GM18519 (cell line): Measurements from ENCODE around the gene XCL1.
"Not testable (repeated sequence)": the region's sequence is repeated elsewhere in the genome, so short reads cannot be mapped to it uniquely, and the experiment has no call there.

ENCODE experiments used
- ATAC-seq: cut with Tn5 transposase; IDR thresholded peaks from one replicate; pipeline ENCODE4 v1.9.1; 2021; ENCODE audit warnings: mild to moderate bottlenecking, moderate library complexity; ENCODE audit not compliant: unreplicated experiment, low FRiP score

Gene XCL1

DNA sequence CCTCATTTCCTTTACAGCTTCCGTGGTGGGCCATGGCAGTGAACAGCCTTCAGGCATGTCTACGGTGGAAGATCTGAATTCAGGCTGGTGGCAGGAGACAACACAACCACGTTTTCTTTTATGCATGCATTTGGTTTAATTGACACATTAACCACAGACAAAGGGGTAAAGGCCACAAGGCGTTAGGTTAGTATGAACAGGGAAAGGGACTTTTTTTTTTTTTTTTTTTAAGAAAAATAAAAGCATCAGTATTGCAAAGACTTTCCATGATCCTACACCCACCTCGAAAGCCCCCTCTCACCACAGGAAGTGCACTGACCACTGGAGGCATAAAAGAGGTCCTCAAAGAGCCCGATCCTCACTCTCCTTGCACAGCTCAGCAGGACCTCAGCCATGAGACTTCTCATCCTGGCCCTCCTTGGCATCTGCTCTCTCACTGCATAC lies at the start of gene XCL1:
TSS of gene XCL1 (plus strand) at position 361 of the 444 bp plus-strand sequence. CDS start at position 394, 33 bp downstream.
- not testable (repeated sequence) for ATAC-seq

GRCh38 chr1:168529518-168529917 lies 46.9 kb upstream of the XCL1 start:
- ATAC-seq = no peak

GRCh38 chr1:168531615-168532345 lies 44.6 kb upstream of the XCL1 start:
- no peak for ATAC-seq

GRCh38 chr1:168535536-168535935 lies 40.9 kb upstream of the XCL1 start:
- no peak for ATAC-seq

- not testable (repeated sequence) for ATAC-seq
Observed at GRCh38 chr1:168540798-168541197, 35.6 kb upstream of the XCL1 start.

DNA sequence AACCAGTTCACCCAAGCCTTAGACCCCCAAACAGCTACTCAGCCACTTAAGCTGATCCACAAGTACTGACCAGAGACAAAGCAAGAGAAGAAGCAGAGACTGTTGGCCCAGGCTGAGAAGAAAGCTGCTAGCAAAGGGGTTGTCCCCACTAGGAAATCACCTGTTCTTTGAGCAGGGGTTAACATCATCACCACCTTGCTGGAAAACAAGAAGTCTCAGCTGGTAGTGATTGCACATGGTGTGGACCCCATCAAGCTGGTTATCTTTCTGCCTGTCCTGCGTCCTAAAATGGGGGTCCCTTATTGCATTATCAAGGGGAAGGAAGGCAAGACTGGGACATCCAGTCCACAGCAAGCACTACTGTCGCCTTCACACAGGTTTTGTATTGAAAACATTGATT lies 33.4 kb upstream of the XCL1 start:
- ATAC-seq = not testable (repeated sequence)

GRCh38 chr1:168543840-168544498 lies 32.4 kb upstream of the XCL1 start, which contains the start of gene XCL2:
Gene XCL2 (minus strand): TSS chr1:168543997. CDS start chr1:168543964, 33 bp downstream.
- not testable (repeated sequence) for ATAC-seq

GRCh38 chr1:168545678-168546552 lies 30.5 kb upstream of the XCL1 start:
- ATAC-seq = not testable (repeated sequence)

- not testable (repeated sequence) for ATAC-seq
Observed at GRCh38 chr1:168546553-168546895, 29.9 kb upstream of the XCL1 start.

DNA sequence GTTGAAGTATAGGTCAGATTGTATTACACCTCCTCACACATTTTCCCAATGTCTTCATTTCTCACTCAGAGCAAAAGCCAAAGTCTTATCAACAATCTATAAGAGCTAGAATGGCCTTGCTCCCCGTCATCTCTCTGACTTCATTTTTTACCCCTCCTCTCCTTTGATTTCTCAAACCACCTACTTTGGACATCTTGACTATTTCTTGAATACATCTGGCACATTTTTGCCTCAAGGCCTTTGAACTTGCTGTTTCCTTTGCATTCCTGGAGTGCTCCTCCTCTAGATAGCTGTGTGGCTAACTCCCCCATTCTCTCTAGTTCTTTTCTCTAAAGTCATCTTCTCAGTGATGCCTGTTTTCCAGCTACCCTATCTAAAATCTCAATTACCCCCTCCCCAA lies 25.4 kb upstream of the XCL1 start:
- no peak for ATAC-seq

GRCh38 chr1:168551688-168552087 lies 24.7 kb upstream of the XCL1 start:
- ATAC-seq = no peak

DNA sequence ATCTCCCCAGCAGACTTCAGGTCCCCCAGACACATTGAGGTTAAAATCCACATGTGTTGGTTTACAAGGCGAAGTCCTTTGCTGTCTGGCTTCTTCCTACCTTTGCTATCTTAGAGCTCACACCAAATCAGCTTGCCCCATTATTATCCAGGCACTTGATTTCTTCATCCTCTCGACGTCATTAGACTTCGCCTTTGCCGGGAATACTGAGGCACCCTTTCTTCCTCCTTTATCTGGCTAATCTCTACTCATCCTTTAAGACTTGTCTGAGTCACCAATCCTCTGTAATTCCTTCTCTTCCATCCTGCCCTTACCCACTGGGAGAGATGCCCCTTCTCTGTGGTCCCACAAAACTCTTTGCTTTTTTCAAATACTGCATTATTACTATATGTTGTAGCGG lies 23.4 kb upstream of the XCL1 start:
- ATAC-seq = no peak

DNA sequence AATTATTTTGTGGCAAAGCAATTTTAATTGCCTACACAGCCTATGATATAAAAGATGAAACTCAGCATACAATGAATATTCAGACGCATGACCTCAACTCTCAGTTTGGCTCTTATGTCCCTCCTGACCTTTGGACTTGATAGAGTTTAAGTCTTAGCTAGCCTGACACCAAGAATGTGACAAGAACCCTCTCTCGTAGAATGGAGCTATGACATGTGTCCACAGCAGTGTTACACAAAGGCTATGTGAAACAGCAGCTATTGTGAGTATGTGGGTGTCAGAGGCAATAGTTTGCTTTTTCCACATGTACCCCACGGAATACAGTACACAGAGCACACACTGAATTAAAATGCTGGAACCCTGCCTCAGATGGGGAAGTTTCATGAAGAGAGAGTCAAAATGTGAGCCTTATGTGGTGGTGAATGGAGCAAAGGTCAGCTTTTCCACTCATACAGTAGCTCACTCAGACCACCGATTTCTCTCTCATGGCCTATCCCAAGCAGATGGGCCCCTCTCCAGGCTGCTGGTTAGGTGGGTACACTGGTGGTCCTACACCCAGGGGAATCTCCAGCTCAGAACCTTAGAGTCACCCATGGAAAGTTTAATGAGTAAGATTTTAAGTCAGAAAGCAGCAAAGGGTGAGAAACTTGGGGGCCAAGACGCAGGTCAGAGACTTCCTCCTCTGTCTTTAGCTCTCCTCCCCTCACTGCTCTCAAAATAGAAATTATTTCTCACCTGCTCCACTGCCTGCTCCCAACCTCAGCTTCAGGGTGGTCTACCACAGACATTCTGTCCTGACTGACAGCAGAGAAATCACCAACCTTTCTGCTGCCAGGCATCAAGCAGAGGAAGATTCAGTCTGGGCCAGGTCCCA lies 22.5 kb upstream of the XCL1 start:
- ATAC-seq = no peak

GRCh38 chr1:168554603-168555483 lies 21.6 kb upstream of the XCL1 start:
- no peak for ATAC-seq

DNA sequence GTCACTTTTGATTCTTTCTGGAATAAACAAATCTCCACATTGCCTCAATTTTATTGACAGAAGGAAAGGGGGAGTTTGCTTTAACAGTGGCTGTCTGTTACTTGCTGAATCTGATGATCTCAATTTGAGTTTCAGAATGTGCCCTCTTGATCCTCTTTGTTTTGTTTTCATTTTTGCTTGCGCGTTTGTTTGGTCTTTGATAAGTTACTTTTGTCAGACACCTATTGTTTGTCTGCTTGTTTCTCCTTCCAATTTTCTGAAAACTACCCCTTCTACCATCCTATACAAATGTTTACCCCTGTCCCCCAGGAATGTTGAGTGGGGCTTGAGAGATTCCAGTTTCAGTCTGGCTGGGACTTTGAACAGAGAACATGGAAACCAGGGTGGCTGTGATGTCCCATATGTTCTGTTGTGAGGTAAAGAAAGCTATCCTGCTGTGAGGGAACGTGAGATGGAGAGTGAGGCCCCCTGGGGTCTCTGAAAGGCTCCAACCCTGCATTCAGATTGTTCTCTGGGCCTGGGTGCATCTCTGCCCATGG lies 20.8 kb upstream of the XCL1 start:
- no peak for ATAC-seq

- ATAC-seq = no peak
Observed at GRCh38 chr1:168556647-168557046, 19.8 kb upstream of the XCL1 start.

DNA sequence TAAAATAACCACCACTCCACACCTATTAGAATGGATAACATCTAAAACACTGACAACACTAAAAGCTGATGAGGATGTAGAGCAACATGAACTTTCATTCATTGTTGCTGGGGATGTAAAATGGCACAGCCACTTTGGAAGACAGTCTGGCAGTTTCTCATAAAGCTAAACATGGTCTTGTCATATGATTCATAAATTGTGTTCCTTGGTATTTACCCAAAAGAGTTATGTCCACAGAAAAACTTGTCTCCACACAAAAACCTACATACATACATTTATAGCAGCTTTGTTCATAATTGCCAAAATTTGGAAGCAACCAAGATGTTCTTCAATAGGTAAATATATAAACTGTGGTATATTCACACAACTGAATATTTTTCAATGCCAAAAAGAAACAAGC lies 16.0 kb upstream of the XCL1 start:
- no peak for ATAC-seq

- no peak for ATAC-seq
Observed at GRCh38 chr1:168561989-168562388, 14.4 kb upstream of the XCL1 start.

- ATAC-seq = no peak
Observed at GRCh38 chr1:168565825-168566224, 10.6 kb upstream of the XCL1 start.
